Stimulated activated CD8-positive, alpha-beta memory T cell treated with anti-CD3 and anti-CD28 coated beads, Interleukin-7, amount 100 ng/mL, for 24 hours (primary cell): ENCODE measurements around the gene KCNMA1.

Experiments used
- DNase-seq: peaks from one replicate; pipeline ENCODE4 v3.0.0-alpha.2; 2020; ENCODE audit warnings: low read depth

Gene KCNMA1

GRCh38 chr10:77036993-77037734, 600.4 kb downstream of the KCNMA1 start:
- DNase-seq = no peak

- no peak for DNase-seq
Measured at GRCh38 chr10:77036276-77036675, 601.3 kb downstream of the KCNMA1 start.

- DNase-seq = no peak
Measured at GRCh38 chr10:77034795-77035194, 602.8 kb downstream of the KCNMA1 start.

GRCh38 chr10:77034240-77034639, 603.4 kb downstream of the KCNMA1 start:
- no peak for DNase-seq

DNA sequence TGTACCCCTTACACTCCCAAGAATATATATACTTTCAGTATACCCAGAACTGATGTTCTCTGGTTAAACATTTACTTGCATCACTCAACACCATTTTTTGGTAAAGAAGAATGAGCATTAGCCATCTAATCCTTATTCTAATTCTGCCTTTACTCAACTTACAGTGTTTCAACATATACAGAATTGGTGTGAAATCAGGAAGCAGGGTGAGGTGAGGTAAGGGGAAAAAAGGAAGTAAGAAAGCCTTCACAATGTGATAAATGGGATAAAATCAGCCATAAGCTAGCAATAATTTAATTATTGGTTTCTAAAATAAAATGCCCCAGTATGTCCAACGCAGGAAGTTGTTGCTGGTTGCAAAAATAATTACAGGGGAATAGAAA, 605.4 kb downstream of the KCNMA1 start:
- no peak for DNase-seq

- DNase-seq = no peak
Measured at GRCh38 chr10:77031531-77032187, 605.9 kb downstream of the KCNMA1 start.

DNA sequence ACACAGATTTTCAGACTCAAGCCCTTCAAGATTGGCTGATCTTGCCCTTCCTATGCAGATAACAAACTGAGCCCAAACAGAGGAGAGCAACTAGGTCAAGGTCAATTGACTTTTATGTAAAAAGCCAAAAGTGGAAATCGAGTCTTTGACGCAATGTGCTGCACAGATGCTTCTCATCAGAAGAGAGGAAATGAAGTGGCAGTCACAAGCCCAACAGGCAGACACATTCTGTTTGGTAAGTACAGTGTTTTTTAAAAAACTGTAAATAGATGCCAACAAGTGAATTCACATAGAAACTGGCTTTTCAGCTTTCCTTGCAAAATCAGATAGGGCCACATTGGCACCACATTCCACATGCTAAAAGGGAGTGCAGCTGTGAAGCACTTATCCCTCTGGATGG, 606.6 kb downstream of the KCNMA1 start:
- no peak for DNase-seq

GRCh38 chr10:77029777-77030717, 607.6 kb downstream of the KCNMA1 start:
- no peak for DNase-seq

GRCh38 chr10:77028042-77028441, 609.6 kb downstream of the KCNMA1 start:
- DNase-seq = no peak

- no peak for DNase-seq
Measured at GRCh38 chr10:77027576-77027975, 610.0 kb downstream of the KCNMA1 start.

DNA sequence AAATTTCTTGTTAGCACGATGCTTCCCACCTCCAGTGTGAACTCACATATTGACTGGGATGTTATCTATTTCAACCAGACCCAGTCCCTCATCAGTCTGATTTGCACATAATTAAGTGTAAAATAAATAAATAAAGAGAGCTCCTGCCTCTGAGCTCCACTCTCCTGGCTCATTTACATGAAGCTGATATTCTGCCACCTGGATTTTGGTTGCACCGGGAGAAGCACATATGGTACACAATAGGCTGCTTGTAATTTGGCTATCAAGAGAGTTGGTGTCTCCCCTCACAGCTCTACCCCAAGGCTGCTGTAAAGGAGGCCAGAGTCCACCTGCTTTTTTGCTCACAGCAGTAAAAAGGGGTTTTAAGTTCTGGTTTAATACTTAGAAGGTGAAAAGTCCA, 610.5 kb downstream of the KCNMA1 start:
- no peak for DNase-seq

GRCh38 chr10:77026148-77026547, 611.5 kb downstream of the KCNMA1 start:
- DNase-seq = no peak

DNA sequence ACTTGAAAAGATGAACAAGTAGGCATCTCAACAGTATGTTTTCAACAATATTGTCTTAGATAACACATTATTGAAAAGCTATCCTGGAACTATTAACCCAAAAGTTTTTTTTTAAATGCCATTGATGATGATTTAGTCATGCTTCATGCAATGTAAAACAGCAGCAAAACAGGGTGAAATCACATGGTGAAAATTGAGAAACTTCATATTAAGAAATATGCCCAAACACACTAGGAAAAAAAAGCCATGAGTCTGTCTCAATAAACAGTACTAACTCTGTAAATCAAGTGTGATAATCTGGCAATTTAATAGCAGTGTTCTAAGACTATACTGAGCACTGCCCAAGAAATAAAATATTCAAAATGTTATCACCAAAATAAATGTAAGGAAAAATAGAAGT, 613.1 kb downstream of the KCNMA1 start:
- no peak for DNase-seq

DNA sequence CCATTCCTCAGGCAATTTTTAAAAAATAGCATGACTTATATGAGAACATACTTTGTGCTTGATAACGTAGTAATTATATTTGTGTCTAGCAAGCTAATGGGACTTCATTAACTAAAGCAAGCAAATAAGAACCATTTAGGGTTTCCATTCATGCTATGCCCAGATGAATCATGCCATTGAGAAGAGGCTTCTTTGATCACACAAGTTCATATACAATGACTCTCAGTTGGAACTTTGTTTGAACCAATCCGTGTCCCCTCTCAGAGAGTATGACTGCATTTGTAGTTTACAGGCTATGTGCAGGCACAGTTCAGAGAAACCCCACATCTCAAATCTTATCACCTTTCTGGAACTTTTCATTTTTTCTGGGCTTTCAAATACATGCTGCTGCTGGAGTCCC, 614.2 kb downstream of the KCNMA1 start:
- DNase-seq = no peak

DNA sequence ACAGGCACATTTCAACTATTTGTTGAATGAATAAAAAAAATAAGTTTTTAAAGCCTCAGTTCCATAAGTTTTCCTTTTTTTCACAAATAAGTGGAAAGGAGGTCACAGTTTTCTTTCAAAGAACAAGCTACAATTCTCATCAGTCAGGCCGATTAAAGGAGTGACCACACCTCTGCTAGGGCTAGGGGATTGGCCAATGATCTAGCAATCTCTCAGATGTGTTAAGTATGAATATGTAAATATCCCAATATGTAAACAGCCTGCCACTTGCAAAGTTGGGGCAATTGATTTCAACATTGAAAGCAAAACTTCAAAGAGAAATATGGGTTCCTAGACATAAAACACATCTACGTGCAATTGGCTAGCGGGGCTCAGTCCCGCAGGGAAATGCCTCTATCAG, 614.9 kb downstream of the KCNMA1 start:
- DNase-seq = no peak

DNA sequence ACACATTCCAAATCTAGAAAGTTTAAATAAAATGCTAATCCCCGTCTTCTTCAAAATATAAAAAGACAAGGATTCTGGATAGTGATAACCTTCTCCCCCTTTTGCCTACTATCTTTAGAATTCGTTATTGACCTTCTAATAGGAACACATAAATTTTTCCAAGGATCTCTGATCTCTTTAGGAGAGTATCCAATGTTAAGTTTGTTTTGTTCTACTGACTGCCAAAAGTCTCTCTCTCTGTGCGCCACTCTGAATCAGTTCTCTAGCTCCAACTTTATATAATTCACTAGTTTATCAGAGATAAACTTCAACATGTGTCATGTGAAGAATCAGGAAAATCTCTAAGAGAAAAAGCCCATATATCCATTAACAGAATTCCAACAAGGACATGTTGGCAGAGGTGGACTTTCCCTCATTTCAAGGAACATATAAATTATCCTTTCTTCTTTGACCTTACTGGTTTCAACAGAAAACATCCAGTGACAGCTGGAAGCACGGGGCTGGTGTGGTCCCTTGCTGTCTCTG, 615.6 kb downstream of the KCNMA1 start:
- DNase-seq = no peak

- DNase-seq = no peak
Measured at GRCh38 chr10:77020426-77021040, 617.1 kb downstream of the KCNMA1 start.

DNA sequence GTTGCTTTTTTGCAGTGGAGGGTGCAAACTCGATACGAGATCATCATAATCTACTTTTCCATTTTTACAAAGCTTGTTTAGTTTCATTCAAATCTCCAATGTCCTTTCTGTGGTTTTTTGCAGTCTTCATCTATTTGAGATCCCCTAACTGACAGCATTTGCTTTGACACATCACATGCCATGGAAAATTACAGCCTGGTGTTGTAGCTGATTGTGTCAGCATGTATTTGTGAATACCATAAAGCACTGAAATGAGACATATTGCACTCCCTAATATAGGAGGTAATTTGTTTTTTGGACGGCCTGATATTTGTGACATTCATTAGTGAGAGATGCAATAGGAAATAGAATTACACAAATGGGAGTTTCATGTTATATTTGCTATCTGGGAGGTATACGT, 620.8 kb downstream of the KCNMA1 start:
- no peak for DNase-seq

DNA sequence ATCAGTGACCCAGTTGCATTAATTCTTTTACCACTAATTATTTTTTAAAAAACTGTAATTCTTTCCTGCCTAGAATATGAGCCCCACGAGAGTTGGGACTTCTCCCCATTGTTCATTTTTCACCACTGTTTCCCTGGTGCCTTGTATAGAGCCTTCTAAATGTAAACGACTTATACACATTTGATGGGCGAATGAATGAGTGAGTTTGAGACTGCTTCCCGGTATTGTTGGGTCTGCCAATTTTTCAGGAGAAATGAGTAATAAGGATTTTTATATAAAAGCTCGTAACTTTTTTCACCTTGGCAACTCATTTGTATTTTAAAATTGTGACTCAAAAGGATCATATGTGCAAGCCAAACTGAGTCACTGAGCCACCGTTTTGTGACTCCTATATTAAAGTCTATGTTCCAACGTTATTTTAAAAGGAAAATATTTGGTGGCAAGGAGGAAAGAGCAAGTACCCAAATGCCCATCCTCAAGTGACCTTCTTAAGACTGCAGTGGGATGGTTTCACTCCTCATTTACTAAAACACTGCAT, 621.3 kb downstream of the KCNMA1 start:
- DNase-seq = no peak

GRCh38 chr10:77015360-77015759, 622.2 kb downstream of the KCNMA1 start:
- no peak for DNase-seq

DNA sequence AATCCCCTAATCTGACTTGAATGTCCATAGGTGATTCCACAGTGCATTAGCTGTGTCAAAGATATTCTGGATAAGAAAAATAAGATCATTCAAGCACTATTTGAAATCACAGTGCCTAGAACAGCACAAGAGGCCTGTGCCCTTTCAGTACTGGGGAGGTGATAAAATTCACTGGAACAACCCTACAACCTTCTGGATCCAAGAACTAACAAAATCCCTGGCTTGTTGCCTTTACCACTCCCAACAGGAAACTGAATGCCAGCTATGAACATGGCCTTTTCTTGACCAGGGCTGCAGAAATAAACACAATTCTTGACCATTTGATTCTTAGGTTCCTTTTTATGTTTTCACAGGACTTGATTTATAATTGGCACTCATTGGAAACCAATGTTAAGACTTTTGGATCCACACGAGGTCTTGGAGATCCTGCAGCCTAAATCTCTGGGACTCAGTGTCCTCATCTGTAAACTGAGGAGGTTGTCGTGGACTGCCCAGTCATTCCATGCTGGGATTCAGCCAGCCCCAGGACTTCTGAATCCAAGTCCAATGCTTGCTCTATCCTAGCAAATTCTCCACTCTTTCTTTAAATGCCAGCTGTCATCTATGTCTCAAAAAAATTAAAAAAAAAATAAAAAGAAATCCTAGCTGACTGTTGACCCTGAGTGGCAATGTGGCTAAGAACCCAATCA, 624.7 kb downstream of the KCNMA1 start:
- no peak for DNase-seq
